GM12878 (cell line): ENCODE measurements around the gene PPP3CA. TPM values are rescaled to one million over a fixed set of nuclear protein-coding genes. Genes with fewer than 3 reads are reported as not detected.

Experiments used
- ATAC-seq: fragments of 200-7000 bp; cut with Tn5 transposase; 3 replicates; pipeline ENCODE4 v1.9.1; 2020; ENCODE audit warnings: mild to moderate bottlenecking, moderate library complexity
- BruUV-seq: library from RNA; stranded (reverse); fragments of 400-500 nt; replicated peaks from 2 replicates; lab custom pipeline; 2021; lab: Mats Ljungman, UMichigan
- CTCF ChIA-PET: fragments of 300-600 bp; sonication (Branson Sonifier 250); formaldehyde crosslinking; extraction: SDS; loops from one replicate; lab custom pipeline; 2021; ENCODE audit warnings: inconsistent platforms; lab: Yijun Ruan, JAX
- POLR2A ChIA-PET: fragments of 350-600 bp; formaldehyde crosslinking; extraction: SDS; loops from one replicate; lab custom pipeline; 2021; ENCODE audit warnings: inconsistent platforms; lab: Charles Lee
- RAD21 ChIA-PET: fragments of 300-600 bp; sonication (Branson Sonifier 250); formaldehyde crosslinking; loops from one replicate; lab custom pipeline; 2023; ENCODE audit warnings: antibody characterized with exemption; ENCODE audit not compliant: unreplicated experiment; lab: Charles Lee
- SMC1A ChIA-PET: fragments of 300-600 bp; sonication (Branson Sonifier 250); formaldehyde crosslinking; loops from one replicate; lab custom pipeline; 2023; ENCODE audit not compliant: unreplicated experiment, uncharacterized antibody; lab: Charles Lee
- DNase-seq: peaks from one replicate; pipeline ENCODE4 v3.0.0-alpha.2; 2011; ENCODE audit warnings: low read depth, low spot score
- FAIRE-seq: peaks from 3 replicates; lab custom pipeline; 2011; peaks lifted over from hg19 to GRCh38; lab: Jason Lieb, UNC
- H2AFZ ChIP-seq: 2 replicates; pipeline ENCODE4 v1.6.0; 2011; ENCODE audit warnings: low read depth, low read length, control low read depth; ENCODE audit not compliant: control insufficient read depth
- H3K27ac ChIP-seq: 2 replicates; pipeline ENCODE4 v1.5.1; 2011; ENCODE audit warnings: control low read depth; ENCODE audit not compliant: control insufficient read depth, insufficient read depth
- H3K27me3 ChIP-seq, 2 experiments: replicated peaks in 1 of 2; 2 replicates each; pipeline versions ENCODE4 v1.6.0 to v1.6.1; 2011; ENCODE audit warnings: low read length in 1 of 2; ENCODE audit not compliant: control insufficient read depth in 2 of 2, insufficient read depth in 2 of 2
- H3K36me3 ChIP-seq, 2 experiments: 2 replicates each; pipeline ENCODE4 v1.5.1; 2011; ENCODE audit warnings: low read length in 1 of 2; ENCODE audit not compliant: control insufficient read depth in 2 of 2, insufficient read depth in 2 of 2
- H3K4me1 ChIP-seq: 2 replicates; pipeline ENCODE4 v1.6.1; 2011; ENCODE audit warnings: mild to moderate bottlenecking, low read length, moderate library complexity, mixed read lengths; ENCODE audit not compliant: control insufficient read depth, insufficient read depth
- H3K4me2 ChIP-seq: 2 replicates; pipeline ENCODE4 v1.6.0; 2011; ENCODE audit warnings: control low read depth; ENCODE audit not compliant: control insufficient read depth, insufficient read depth
- H3K4me3 ChIP-seq: fragments of 200-600 bp; sonication (generic); 2 replicates; pipeline ENCODE4 v1.5.1; 2016
- H3K79me2 ChIP-seq: 2 replicates; pipeline ENCODE4 v1.6.0; 2011; ENCODE audit warnings: low read length; ENCODE audit not compliant: control insufficient read depth, insufficient read depth
- H3K9ac ChIP-seq: 2 replicates; pipeline ENCODE4 v1.8.0; 2011; ENCODE audit warnings: low read length, control low read depth, mixed read lengths; ENCODE audit not compliant: control insufficient read depth, insufficient read depth
- H3K9me3 ChIP-seq: replicated peaks from 3 replicates; pipeline ENCODE4 v1.5.1; 2011; ENCODE audit warnings: mild to moderate bottlenecking, low read length; ENCODE audit not compliant: control insufficient read depth, insufficient read depth
- H4K20me1 ChIP-seq: 2 replicates; pipeline ENCODE4 v1.6.0; 2011; ENCODE audit not compliant: control insufficient read depth, insufficient read depth
- CREM ChIP-seq: IDR thresholded peaks from 2 replicates; pipeline ENCODE4 v1.6.1; 2014; ENCODE audit warnings: antibody characterized with exemption, low read depth
- GATAD2B ChIP-seq: fragments of 450-650 bp; conservative IDR thresholded peaks from 2 replicates; pipeline ENCODE4 v1.6.1; 2017; ENCODE audit warnings: low read depth, mild to moderate bottlenecking, moderate library complexity
- HDAC2 ChIP-seq: fragments of 200-600 bp; sonication (generic); IDR thresholded peaks from 2 replicates; pipeline ENCODE4 v1.6.1; 2017
- MXI1 ChIP-seq: fragments of 150-350 bp; IDR thresholded peaks from 2 replicates; pipeline ENCODE4 v1.6.1; 2011; ENCODE audit warnings: low read depth, mild to moderate bottlenecking, inconsistent platforms, low read length, improper control_type of control experiment
- NRF1 ChIP-seq: conservative IDR thresholded peaks from 2 replicates; pipeline ENCODE4 v1.6.1; 2011; ENCODE audit warnings: mild to moderate bottlenecking, low read depth, low read length, improper control_type of control experiment
- POLR2AphosphoS2 ChIP-seq: IDR thresholded peaks from 2 replicates; pipeline ENCODE4 v1.6.1; 2011; ENCODE audit warnings: low read depth, mild to moderate bottlenecking, low read length, improper control_type of control experiment, moderate library complexity
- PRDM15 ChIP-seq: fragments of 450-650 bp; formaldehyde crosslinking; IDR thresholded peaks from 2 replicates; pipeline ENCODE4 v1.4.0; 2020; ENCODE audit warnings: mild to moderate bottlenecking, moderate library complexity
- SMAD1 ChIP-seq: fragments of 450-650 bp; IDR thresholded peaks from 2 replicates; pipeline ENCODE4 v1.6.1; 2018; ENCODE audit warnings: mild to moderate bottlenecking, low read depth; ENCODE audit not compliant: partially characterized antibody
- SMC3 ChIP-seq: IDR thresholded peaks from 2 replicates; pipeline ENCODE4 v1.6.1; 2011; ENCODE audit warnings: low read length, improper control_type of control experiment, borderline replicate concordance
- TARDBP ChIP-seq: IDR thresholded peaks from 2 replicates; pipeline ENCODE4 v1.6.1; 2016; ENCODE audit warnings: borderline replicate concordance
- WRNIP1 ChIP-seq: IDR thresholded peaks from 2 replicates; pipeline ENCODE4 v1.6.1; 2011; ENCODE audit warnings: low read depth, low read length, improper control_type of control experiment, borderline replicate concordance
- ZNF687 ChIP-seq: fragments of 450-650 bp; IDR thresholded peaks from 2 replicates; pipeline ENCODE4 v1.6.1; 2017; ENCODE audit warnings: mild to moderate bottlenecking, moderate library complexity
- whole genome bisulfite sequencing: methylation state at CpG from one replicate; pipeline ENCODE4 v1.1.6; 2016; ENCODE audit warnings: low lambda C conversion rate; ENCODE audit not compliant: insufficient replicate concordance, insufficient coverage; ENCODE audit errors: missing lambda C conversion rate; 5-methylcytosine and 5-hydroxymethylcytosine counted together
- in situ Hi-C: fragments of 300-500 bp; cut with MboI; formaldehyde crosslinking; loops from 9 replicates; pipeline ENCODE4 v1.14.3; 2018; ENCODE audit warnings: mixed read lengths
- intact Hi-C: fragments of 100-400 bp; cut with micrococcal nuclease; formaldehyde crosslinking; loops from one replicate; pipeline ENCODE4 v1.14.2; 2022; ENCODE audit not compliant: unreplicated experiment
- polyA plus RNA-seq, 11 experiments: library from polyadenylated mRNA; depleted of rRNA in 4 of 11; unstranded in 6 of 11; stranded (reverse) in 5 of 11; fragments of >200 nt; fragmentation: Nextera tagmentation in 4 of 11; fragmentation: Illumina TruSeq in 1 of 11; extraction: Ambion mirVana in 4 of 11; extraction: Trizol in 1 of 11; gene quantifications; 1 replicate in 1 of 11; 2 replicates in 10 of 11; pipeline versions ENCODE4 v1.2.1 to v1.2.3, GENCODE V29; 2011 to 2016; ENCODE audit warnings: inconsistent platforms in 2 of 11, missing spikeins in 2 of 11, low read depth in 1 of 11
- total RNA-seq, 4 experiments: library from RNA; depleted of rRNA in 3 of 4; stranded (reverse); fragments of >200 nt in 3 of 4; fragmentation: Illumina TruSeq in 1 of 4; extraction: Trizol in 1 of 4; gene quantifications; 2 replicates each; pipeline versions ENCODE4 v1.2.1 to v1.2.3, GENCODE V29; 2013 to 2021
- TF ChIP-seq, protein P1 (sequence below): IDR thresholded peaks from 2 replicates; pipeline ENCODE4 v1.6.1; 2011; ENCODE audit warnings: low read depth, low read length, improper control_type of control experiment, borderline replicate concordance

The PPP3CA gene
- total and polyA plus RNA-seq, 10 of the 15 experiments (the other 5 are each of a cell fraction or from before 2014, with no cell fraction given): 0.33 to 9.0 (median 1.0) TPM

DNA sequence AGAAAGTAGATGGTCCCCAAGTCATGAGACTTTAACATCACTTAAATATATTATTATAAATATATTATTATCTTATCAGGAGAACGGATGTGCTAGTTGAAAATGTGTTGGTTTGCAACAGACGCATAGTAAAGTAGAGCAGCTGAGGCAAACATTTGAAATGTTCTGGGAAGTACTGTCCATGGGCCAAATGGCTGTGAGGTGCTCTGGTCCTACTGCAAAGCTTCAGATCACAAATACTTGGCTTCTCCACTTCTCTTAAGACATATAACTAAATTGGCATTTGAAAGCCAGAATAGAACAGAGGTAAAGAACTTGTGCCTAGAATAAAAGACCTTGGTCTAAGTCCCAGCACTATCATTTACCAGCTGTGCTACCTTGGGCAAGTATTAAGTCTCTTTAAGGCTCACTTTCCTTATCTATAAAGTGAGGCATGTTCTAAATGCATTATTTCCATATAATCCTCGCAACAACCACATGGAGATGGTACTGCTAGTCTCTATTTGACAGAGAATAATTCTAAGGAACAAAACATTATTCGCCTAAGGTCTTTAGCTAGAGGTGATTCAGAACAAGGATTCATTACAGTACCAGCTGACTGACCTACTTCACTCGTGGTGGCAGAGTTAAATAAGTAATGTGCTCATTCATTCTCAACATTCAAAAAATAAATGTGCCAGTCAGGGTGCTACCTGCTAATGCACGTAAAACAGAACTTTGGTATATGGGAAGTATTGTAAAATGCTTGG is 297.1 kb downstream of the PPP3CA start (continued):
- no peak for TF ChIP-seq PRDM15

DNA sequence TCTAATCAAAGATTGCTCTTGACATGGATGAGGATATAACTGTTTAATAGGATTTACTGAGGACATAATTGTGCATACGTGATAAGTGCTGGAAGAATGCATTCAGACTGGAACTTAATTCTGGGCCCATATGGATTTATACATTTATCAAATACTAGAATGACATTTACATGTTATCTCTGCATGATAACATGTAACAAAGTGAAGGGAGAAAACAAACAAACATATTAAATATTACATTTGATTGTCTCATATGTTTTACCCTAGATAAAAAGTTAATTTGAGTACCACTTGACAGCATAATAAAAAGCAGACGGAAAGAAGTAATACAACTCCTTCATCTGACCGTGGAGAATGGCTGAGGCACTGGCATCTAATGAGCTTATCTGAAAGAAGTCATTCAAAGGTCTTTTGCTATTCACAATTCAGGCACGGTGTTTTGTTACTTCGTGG is 297.8 kb downstream of the PPP3CA start:
- Histone ChIP-seq H3K9ac (no peak overlapping the region), H4K20me1 (no peaks in the 10 kb centered on the region), H3K36me3 (no peaks in the 10 kb centered on the region), H3K27ac (no peak overlapping the region), H3K9me3 (no peaks in the 10 kb centered on the region), H3K4me3 (no peak overlapping the region), H2AFZ (no peak overlapping the region), H3K27me3 (no peaks in the 10 kb centered on the region), H3K79me2 (no peaks in the 10 kb centered on the region), H3K4me2 (no peak overlapping the region), H3K4me1 (no peaks in the 10 kb centered on the region)
- no peak for DNase-seq
- BruUV-seq: no TSS peak
- POLR2A ChIA-PET: no interaction called here
- 72% methylated on average over 5 of the region's 5 CpGs for WGBS
- SMC1A ChIA-PET: interaction anchor here (0.7 to 1.2 kb wide), 2 partner anchors 11 to 196 kb away, joined by 3 read pairs; no protein-coding TSS in a partner anchor
- no peak for FAIRE-seq
- CTCF ChIA-PET: interaction anchor here (0.8 to 1.4 kb wide), 4 partner anchors 8 to 956 kb away, joined by 3 read pairs; no protein-coding TSS in a partner anchor
- intact Hi-C loops (no loop called here), in situ Hi-C loops (no loop called here)
- RAD21 ChIA-PET: no interaction called here
- ATAC-seq: no peak
- TF ChIP-seq CREM (no peak), GATAD2B (no peak), POLR2AphosphoS2 (no peak), TARDBP (no peak), ZNF687 (no peak), SMC3 (no peak), NRF1 (no peak), WRNIP1 (no peak), MXI1 (no peak), SMAD1 (no peak), HDAC2 (no peak)
- TF ChIP-seq, protein P1, sequence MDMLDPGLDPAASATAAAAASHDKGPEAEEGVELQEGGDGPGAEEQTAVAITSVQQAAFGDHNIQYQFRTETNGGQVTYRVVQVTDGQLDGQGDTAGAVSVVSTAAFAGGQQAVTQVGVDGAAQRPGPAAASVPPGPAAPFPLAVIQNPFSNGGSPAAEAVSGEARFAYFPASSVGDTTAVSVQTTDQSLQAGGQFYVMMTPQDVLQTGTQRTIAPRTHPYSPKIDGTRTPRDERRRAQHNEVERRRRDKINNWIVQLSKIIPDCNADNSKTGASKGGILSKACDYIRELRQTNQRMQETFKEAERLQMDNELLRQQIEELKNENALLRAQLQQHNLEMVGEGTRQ: no peak
